Measurements from ENCODE around the gene ZBTB7B. TPM values are rescaled to one million over a fixed set of nuclear protein-coding genes. Genes with fewer than 3 reads are reported as not detected.

Gene ZBTB7B
- total and polyA plus RNA-seq, 7 experiments from 2014 or later, result 3.0 to 139 (median 57.2) TPM

GRCh38 chr1:154956544-154956941 lies 46.1 kb upstream of the ZBTB7B start:
- Histone ChIP-seq H3K4me1 (ENCODE audit: control insufficient read depth in 2 of 2, insufficient read depth in 2 of 2, low read length in 2 of 2) (peaks cover 47 to 48% of the 10 kb centered on the region in 2 donors), H3K27ac (ENCODE audit: low read depth, low read length) (peak overlapping the region; percentile 96), H3K36me3 (ENCODE audit: control insufficient read depth in 2 of 3, insufficient read depth in 3 of 3, low read length in 3 of 3) (peaks cover 0 to 29% (median 0%) of the 10 kb centered on the region in 3 experiments), H3K27me3 (ENCODE audit: control insufficient read depth in 2 of 2, insufficient read depth in 2 of 2, low read length in 2 of 2) (no peaks in the 10 kb centered on the region), H3K4me3 (ENCODE audit: low read length) (peak overlapping the region; percentile 92), H3K9me3 (ENCODE audit: control insufficient read depth in 2 of 3, low read length in 3 of 3) (no peaks in the 10 kb centered on the region)
- ATAC-seq, result no peak
- H3K4me3 Mint-ChIP-seq, result peak overlapping the region; percentile 92 to 99 (median 98)
- ChIA-PET POLR2A (interaction anchor here (0.7 to 13.7 kb wide), 17 partner anchors 8 to 399 kb away, joined by 3 to 160 read pairs (median 6); partner anchors contain the start of genes CKS1B, FLAD1, PMVK and SHC1), CTCF (interaction anchor here (1.0 to 9.3 kb wide), 7 partner anchors 20 to 216 kb away, joined by 3 to 101 read pairs (median 9); partner anchors contain the start of genes KRTCAP2 and PMVK)
- H3K4me1 Mint-ChIP-seq, result peaks cover 56 to 84% (median 74%) of the 10 kb centered on the region in 7 donors
- H3K36me3 Mint-ChIP-seq, result peaks cover 0 to 20% (median 0%) of the 10 kb centered on the region in 5 donors
- H3K27ac Mint-ChIP-seq, result peak overlapping the region; percentile 97 to 100 (median 99)
- H3K9me3 Mint-ChIP-seq, result peaks cover 0 to 4% (median 0%) of the 10 kb centered on the region in 11 donors
- H3K27me3 Mint-ChIP-seq, result no peaks in the 10 kb centered on the region
- intact Hi-C loops (cut with micrococcal nuclease), result loop anchor here (1.0 to 10.0 kb wide), 7 partner anchors 27 to 992 kb away; partner anchors contain the start of genes ADAR (in 1 of the 2), CREB3L4 (in 1 of the 2), EFNA4 (in 1 of the 2) and FLAD1 (in 1 of the 2)
- DNase-seq, result no peak

GRCh38 chr1:154957091-154957657 lies 45.4 kb upstream of the ZBTB7B start:
- H3K27ac ChIP-seq (ENCODE audit: low read depth, low read length), result peak overlapping the region; percentile 96
- Mint-ChIP-seq H3K9me3 (peaks cover 0 to 4% (median 0%) of the 10 kb centered on the region in 11 donors), H3K4me3 (peak overlapping the region in 4 of 10 donors; percentile 16 to 99 (median 76)), H3K27ac (peak overlapping the region; percentile 82 to 100 (median 99)), H3K36me3 (peaks cover 0 to 17% (median 0%) of the 10 kb centered on the region in 5 donors), H3K27me3 (no peaks in the 10 kb centered on the region), H3K4me1 (peaks cover 50 to 79% (median 70%) of the 10 kb centered on the region in 7 donors)
- H3K9me3 ChIP-seq (ENCODE audit: control insufficient read depth in 2 of 3, low read length in 3 of 3), result no peaks in the 10 kb centered on the region
- peaks cover 43 to 44% of the 10 kb centered on the region in 2 donors for H3K4me1 ChIP-seq (ENCODE audit: control insufficient read depth in 2 of 2, insufficient read depth in 2 of 2, low read length in 2 of 2)
- POLR2A ChIA-PET, result interaction anchor here (0.7 to 13.7 kb wide), 8 partner anchors 7 to 399 kb away, joined by 3 to 160 read pairs (median 16); partner anchors contain the start of genes CKS1B, PMVK and SHC1
- intact Hi-C loops (cut with micrococcal nuclease), result loop anchor here (5.0 to 10.0 kb wide), 5 partner anchors 105 to 992 kb away; partner anchors contain the start of genes ADAR (in 1 of the 2), CREB3L4 (in 1 of the 2), EFNA4 (in 1 of the 2) and IL6R (in 1 of the 2)
- H3K27me3 ChIP-seq (ENCODE audit: control insufficient read depth in 2 of 2, insufficient read depth in 2 of 2, low read length in 2 of 2), result no peaks in the 10 kb centered on the region
- ATAC-seq, result no peak
- H3K36me3 ChIP-seq (ENCODE audit: control insufficient read depth in 2 of 3, insufficient read depth in 3 of 3, low read length in 3 of 3), result peaks cover 0 to 31% (median 0%) of the 10 kb centered on the region in 3 experiments
- no peak overlapping the region for H3K4me3 ChIP-seq (ENCODE audit: low read length)
- CTCF ChIA-PET, result interaction anchor here (1.0 to 9.3 kb wide), 3 partner anchors 44 to 59 kb away, joined by 3 to 101 read pairs (median 9); no protein-coding TSS in a partner anchor
- no peak for DNase-seq

GRCh38 chr1:154958036-154958435 lies 44.6 kb upstream of the ZBTB7B start:
- H3K9me3 ChIP-seq (ENCODE audit: control insufficient read depth in 2 of 3, low read length in 3 of 3), result no peaks in the 10 kb centered on the region
- H3K4me1 Mint-ChIP-seq, result peaks cover 41 to 79% (median 68%) of the 10 kb centered on the region in 7 donors
- H3K9me3 Mint-ChIP-seq, result peaks cover 0 to 4% (median 0%) of the 10 kb centered on the region in 11 donors
- DNase-seq, result no peak
- intact Hi-C loops (cut with micrococcal nuclease), result loop anchor here (5.0 to 10.0 kb wide), 5 partner anchors 104 to 993 kb away; partner anchors contain the start of genes ADAR (in 1 of the 2), CREB3L4 (in 1 of the 2), EFNA4 (in 1 of the 2) and IL6R (in 1 of the 2)
- peak overlapping the region in 8 of 9 donors; percentile 50 to 100 (median 90) for H3K27ac Mint-ChIP-seq
- H3K27ac ChIP-seq (ENCODE audit: low read depth, low read length), result peak overlapping the region; percentile 96
- ChIA-PET CTCF (no interaction called here), POLR2A (interaction anchor here (0.6 to 13.7 kb wide), 5 partner anchors 16 to 56 kb away, joined by 3 to 160 read pairs (median 6); partner anchors contain the start of genes CKS1B, PMVK and SHC1)
- no peaks in the 10 kb centered on the region for H3K27me3 Mint-ChIP-seq
- H3K36me3 Mint-ChIP-seq, result peaks cover 0 to 17% (median 0%) of the 10 kb centered on the region in 5 donors
- peak overlapping the region in 2 of 10 donors; percentile 35 to 56 for H3K4me3 Mint-ChIP-seq
- peaks cover 0 to 31% (median 0%) of the 10 kb centered on the region in 3 experiments for H3K36me3 ChIP-seq (ENCODE audit: control insufficient read depth in 2 of 3, insufficient read depth in 3 of 3, low read length in 3 of 3)
- peaks cover 42 to 43% of the 10 kb centered on the region in 2 donors for H3K4me1 ChIP-seq (ENCODE audit: control insufficient read depth in 2 of 2, insufficient read depth in 2 of 2, low read length in 2 of 2)
- H3K27me3 ChIP-seq (ENCODE audit: control insufficient read depth in 2 of 2, insufficient read depth in 2 of 2, low read length in 2 of 2), result no peaks in the 10 kb centered on the region
- ATAC-seq, result no peak
- H3K4me3 ChIP-seq (ENCODE audit: low read length), result no peak overlapping the region

GRCh38 chr1:154958681-154959425 lies 43.7 kb upstream of the ZBTB7B start:
- ChIA-PET CTCF (no interaction called here), POLR2A (interaction anchor here (1.3 to 13.7 kb wide), 4 partner anchors 15 to 55 kb away, joined by 6 to 160 read pairs (median 74); partner anchors contain the start of genes CKS1B, FLAD1 and SHC1)
- Histone ChIP-seq H3K27me3 (ENCODE audit: control insufficient read depth in 2 of 2, insufficient read depth in 2 of 2, low read length in 2 of 2) (no peaks in the 10 kb centered on the region), H3K4me1 (ENCODE audit: control insufficient read depth in 2 of 2, insufficient read depth in 2 of 2, low read length in 2 of 2) (peaks cover 35 to 40% of the 10 kb centered on the region in 2 donors), H3K36me3 (ENCODE audit: control insufficient read depth in 2 of 3, insufficient read depth in 3 of 3, low read length in 3 of 3) (peaks cover 0 to 36% (median 4%) of the 10 kb centered on the region in 3 experiments), H3K27ac (ENCODE audit: low read depth, low read length) (peak overlapping the region; percentile 14), H3K9me3 (ENCODE audit: control insufficient read depth in 2 of 3, low read length in 3 of 3) (no peaks in the 10 kb centered on the region), H3K4me3 (ENCODE audit: low read length) (no peak overlapping the region)
- Mint-ChIP-seq H3K4me1 (peaks cover 36 to 77% (median 68%) of the 10 kb centered on the region in 7 donors), H3K9me3 (peaks cover 0 to 4% (median 0%) of the 10 kb centered on the region in 11 donors), H3K27me3 (no peaks in the 10 kb centered on the region), H3K4me3 (peak overlapping the region in 4 of 10 donors; percentile 33 to 91 (median 48)), H3K27ac (peak overlapping the region in 7 of 9 donors; percentile 20 to 100 (median 83)), H3K36me3 (peaks cover 0 to 17% (median 3%) of the 10 kb centered on the region in 5 donors)
- no peak for ATAC-seq
- intact Hi-C loops (cut with micrococcal nuclease), result loop anchor here (5.0 to 10.0 kb wide), 5 partner anchors 103 to 994 kb away; partner anchors contain the start of genes ADAR (in 1 of the 2), CREB3L4 (in 1 of the 2), EFNA4 (in 1 of the 2) and IL6R (in 1 of the 2)
- DNase-seq, result no peak

- POLR2A ChIA-PET, result interaction anchor here (1.3 to 13.7 kb wide), 3 partner anchors 15 to 23 kb away, joined by 6 to 160 read pairs (median 11); partner anchors contain the start of genes CKS1B, FLAD1 and SHC1
- Histone ChIP-seq H3K9me3 (ENCODE audit: control insufficient read depth in 2 of 3, low read length in 3 of 3) (no peaks in the 10 kb centered on the region), H3K27me3 (ENCODE audit: control insufficient read depth in 2 of 2, insufficient read depth in 2 of 2, low read length in 2 of 2) (no peaks in the 10 kb centered on the region), H3K4me3 (ENCODE audit: low read length) (no peak overlapping the region), H3K36me3 (ENCODE audit: control insufficient read depth in 2 of 3, insufficient read depth in 3 of 3, low read length in 3 of 3) (peaks cover 0 to 41% (median 6%) of the 10 kb centered on the region in 3 experiments), H3K27ac (ENCODE audit: low read depth, low read length) (peak overlapping the region; percentile 15), H3K4me1 (ENCODE audit: control insufficient read depth in 2 of 2, insufficient read depth in 2 of 2, low read length in 2 of 2) (peaks cover 29 to 35% of the 10 kb centered on the region in 2 donors)
- no peak for DNase-seq
- Mint-ChIP-seq H3K4me1 (peaks cover 33 to 74% (median 64%) of the 10 kb centered on the region in 7 donors), H3K27me3 (no peaks in the 10 kb centered on the region), H3K4me3 (peak overlapping the region in 6 of 10 donors; percentile 35 to 93 (median 83)), H3K36me3 (peaks cover 0 to 16% (median 3%) of the 10 kb centered on the region in 5 donors), H3K9me3 (peaks cover 0 to 4% (median 0%) of the 10 kb centered on the region in 11 donors), H3K27ac (peak overlapping the region in 7 of 9 donors; percentile 43 to 89 (median 77))
- CTCF ChIA-PET, result interaction anchor here (0.7 kb wide), 1 partner anchor 399 kb away, joined by 5 read pairs; no protein-coding TSS in a partner anchor
- intact Hi-C loops (cut with micrococcal nuclease), result loop anchor here (5.0 to 10.0 kb wide), 5 partner anchors 103 to 995 kb away; partner anchors contain the start of genes ADAR (in 1 of the 2), CREB3L4 (in 1 of the 2), EFNA4 (in 1 of the 2) and IL6R (in 1 of the 2)
- ATAC-seq, result no peak
Observed at GRCh38 chr1:154959426-154959780, 43.2 kb upstream of the ZBTB7B start.

Data from naive thymus-derived CD4-positive, alpha-beta T cell (primary cell).